Measurements from ENCODE around the gene ERBB2.
"Not testable (repeated sequence)": the region's sequence is repeated elsewhere in the genome, so short reads cannot be mapped to it uniquely, and the experiment has no call there.

Gene ERBB2

DNA sequence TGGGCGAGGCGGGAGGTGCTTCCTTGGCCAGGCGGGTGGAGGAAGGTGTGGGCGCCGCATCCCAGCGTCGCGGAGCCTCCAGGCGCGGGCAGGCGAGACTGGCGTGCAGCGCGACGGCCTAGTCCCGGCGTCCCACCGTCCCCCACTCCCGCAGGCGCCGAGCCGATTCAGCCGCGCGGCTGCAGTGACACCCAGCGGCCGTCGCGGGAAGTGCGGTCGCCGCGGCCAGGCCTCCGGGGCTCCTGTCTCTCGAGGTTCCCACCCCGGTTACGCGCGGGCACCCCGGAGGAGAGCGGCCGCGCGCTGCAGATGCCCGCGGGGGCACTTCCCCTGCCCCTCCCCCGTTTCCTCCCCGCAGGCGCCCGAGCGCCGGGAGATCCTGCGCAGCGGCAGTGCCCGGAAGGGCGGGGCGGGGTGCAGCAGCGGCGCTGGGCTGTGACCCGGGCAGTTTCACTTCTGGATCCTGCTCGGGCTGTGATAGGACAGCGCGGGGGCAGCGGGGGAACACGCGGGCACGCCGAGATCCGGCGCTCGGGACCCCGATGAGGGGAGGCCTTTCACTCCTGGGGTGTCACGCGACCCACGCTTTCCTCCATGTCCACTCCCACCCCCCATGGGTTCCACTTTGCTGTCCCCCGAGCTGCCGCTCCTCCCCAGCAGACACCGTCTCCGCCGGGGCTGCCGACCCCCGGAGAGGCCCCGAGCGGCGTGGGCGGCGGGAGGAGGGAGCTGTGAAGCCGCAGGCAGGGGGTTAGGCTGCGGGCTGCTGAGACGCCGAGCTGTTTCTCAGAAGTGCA, 54.5 kb downstream of the ERBB2 start:
- in situ Hi-C loops (cut with HindIII; ENCODE audit: low pct_unique_long_range_greater_than_20kb, low sequenced_read_pairs) = no loop called here
- TF ChIP-seq JUND (IDR thresholded peaks at IDR 0.05; ENCODE audit: low read depth) = no peak
- DNase-seq (ENCODE audit: low read depth in 1 of 2, low spot score in 1 of 2) = peak; percentile 86 to 93

DNA sequence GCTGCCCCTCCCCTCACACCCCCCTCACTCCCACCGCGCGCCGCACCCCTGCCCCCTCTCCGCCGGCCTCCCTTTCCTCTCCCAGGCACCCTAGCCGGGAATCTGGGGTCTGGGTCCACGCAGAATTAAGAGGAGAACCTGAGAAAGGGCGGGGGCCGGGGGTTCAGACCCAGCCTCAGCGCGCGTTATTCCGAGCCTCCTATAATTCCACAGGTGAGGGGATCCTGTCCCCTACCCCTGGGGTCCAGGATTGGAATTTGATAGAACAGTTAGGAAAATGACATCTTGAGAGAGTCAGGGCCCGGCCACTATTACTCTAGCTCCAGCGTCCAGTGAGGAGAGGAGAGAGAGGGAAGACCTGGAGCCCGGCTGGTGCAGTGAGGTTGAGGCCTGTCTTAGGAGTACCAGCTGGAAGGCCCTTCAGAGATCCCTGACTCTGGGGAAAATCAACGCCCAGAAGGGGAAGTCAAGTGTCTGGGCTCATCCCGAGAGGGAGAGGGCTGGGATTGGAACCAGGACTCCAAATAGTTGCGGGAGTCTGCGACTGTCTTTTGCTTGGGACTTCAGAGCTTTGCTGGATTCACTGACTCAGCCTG, 55.2 kb downstream of the ERBB2 start:
- in situ Hi-C loops (cut with HindIII; ENCODE audit: low pct_unique_long_range_greater_than_20kb, low sequenced_read_pairs) = no loop called here
- no peak for TF ChIP-seq JUND (IDR thresholded peaks at IDR 0.05; ENCODE audit: low read depth)
- no peak for DNase-seq (ENCODE audit: low read depth in 1 of 2, low spot score in 1 of 2)

DNA sequence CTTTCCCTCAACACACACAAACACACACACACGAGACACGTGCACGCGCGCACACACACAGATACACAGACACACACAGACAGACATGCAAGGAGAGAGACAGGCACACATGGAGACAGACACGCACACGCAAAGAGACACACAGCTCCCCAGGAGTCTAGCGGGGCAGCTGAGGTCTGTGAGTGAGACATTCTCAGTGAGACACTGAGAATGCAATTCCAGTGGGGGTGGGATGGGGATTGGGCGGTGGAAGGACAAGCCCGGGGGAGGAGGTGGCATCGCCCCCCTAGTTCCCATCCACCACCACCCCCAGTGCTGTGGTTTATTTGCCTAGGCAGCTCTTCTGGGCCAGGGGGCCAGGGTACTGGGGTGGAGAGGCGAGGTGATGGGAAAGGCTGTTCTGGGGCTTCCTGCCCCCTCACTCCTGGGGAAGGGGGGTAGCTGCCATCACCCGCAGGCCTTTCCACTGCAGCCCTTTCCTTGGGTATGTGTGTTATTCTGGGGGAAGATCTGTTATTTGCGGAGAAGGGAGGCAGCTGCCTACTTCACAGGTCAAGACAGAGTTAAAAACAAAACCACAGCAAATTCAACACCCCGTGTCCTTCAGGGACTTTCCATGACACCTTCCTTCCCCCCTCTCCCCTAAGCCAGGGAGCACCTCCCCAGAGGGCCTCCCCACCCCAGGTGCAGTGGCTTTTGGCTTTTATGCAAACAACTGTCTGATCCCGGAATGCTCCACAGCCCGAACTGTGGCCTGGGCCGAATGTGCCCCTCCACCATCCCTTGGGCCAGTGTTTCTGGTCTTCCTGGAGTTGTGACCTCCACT, 55.9 kb downstream of the ERBB2 start:
- in situ Hi-C loops (cut with HindIII; ENCODE audit: low pct_unique_long_range_greater_than_20kb, low sequenced_read_pairs) = no loop called here
- no peak for TF ChIP-seq JUND (IDR thresholded peaks at IDR 0.05; ENCODE audit: low read depth)
- DNase-seq (ENCODE audit: low read depth in 1 of 2, low spot score in 1 of 2) = no peak

DNA sequence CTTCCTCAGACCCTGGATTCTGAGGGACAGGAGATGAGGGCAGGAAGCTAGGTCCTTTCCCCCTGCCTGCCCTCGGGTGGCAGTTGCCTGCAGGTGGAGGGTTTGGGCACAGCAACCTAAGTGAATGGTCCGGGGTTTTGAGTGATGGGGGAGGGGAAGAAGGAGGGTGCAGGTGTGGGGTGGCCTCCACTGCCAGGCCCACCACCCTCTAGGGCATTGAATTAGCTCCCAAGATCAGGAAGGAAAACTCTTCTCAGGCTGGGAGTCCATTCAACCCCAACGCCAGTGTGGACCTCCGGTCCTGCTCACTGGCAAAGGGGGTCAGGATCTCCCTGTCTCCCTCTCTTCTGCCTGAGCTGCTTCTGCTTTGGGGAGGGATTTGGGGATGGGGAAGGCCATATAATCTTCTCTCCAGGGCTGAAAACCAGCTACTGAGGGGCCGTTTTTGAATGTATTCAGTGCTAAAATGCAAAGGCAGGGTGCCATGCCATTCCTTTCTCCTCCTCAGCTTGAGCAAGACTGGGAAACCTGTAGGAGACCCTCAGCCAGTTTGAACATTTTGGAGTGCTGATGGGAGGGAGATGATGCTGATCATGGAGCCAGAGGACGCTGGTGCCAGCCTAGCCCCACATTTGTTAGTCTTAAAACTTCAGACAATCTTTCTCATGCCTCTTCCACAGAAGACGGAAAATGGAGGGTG, 56.7 kb downstream of the ERBB2 start:
- no peak for DNase-seq (ENCODE audit: low read depth in 1 of 2, low spot score in 1 of 2)
- TF ChIP-seq JUND (IDR thresholded peaks at IDR 0.05; ENCODE audit: low read depth) = no peak
- in situ Hi-C loops (cut with HindIII; ENCODE audit: low pct_unique_long_range_greater_than_20kb, low sequenced_read_pairs) = no loop called here

DNA sequence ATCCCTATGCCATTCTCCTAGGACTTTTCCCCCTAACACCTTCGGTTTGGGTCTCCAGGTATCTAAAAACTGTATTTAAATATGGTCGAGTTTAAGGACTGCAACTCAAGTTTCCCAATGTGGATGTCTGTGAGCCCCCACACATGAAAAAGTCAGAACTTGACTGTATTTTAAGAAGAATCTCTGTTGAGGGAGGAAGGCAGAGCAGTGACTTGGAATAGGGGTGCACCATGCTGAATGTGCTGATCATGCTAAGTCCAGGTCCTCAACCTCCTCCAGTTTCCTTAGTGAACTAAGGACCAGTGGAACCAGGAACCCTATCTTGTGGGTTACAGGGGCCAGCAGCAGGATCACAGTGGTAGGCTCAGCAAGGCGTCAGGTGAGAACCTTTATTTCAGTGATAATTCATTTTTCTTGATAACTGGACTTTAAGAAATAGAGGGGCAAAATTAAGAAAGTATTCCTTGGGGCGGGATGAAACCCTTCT, 57.4 kb downstream of the ERBB2 start:
- TF ChIP-seq JUND (IDR thresholded peaks at IDR 0.05; ENCODE audit: low read depth) = no peak
- DNase-seq (ENCODE audit: low read depth in 1 of 2, low spot score in 1 of 2) = no peak
- in situ Hi-C loops (cut with HindIII; ENCODE audit: low pct_unique_long_range_greater_than_20kb, low sequenced_read_pairs) = no loop called here

DNA sequence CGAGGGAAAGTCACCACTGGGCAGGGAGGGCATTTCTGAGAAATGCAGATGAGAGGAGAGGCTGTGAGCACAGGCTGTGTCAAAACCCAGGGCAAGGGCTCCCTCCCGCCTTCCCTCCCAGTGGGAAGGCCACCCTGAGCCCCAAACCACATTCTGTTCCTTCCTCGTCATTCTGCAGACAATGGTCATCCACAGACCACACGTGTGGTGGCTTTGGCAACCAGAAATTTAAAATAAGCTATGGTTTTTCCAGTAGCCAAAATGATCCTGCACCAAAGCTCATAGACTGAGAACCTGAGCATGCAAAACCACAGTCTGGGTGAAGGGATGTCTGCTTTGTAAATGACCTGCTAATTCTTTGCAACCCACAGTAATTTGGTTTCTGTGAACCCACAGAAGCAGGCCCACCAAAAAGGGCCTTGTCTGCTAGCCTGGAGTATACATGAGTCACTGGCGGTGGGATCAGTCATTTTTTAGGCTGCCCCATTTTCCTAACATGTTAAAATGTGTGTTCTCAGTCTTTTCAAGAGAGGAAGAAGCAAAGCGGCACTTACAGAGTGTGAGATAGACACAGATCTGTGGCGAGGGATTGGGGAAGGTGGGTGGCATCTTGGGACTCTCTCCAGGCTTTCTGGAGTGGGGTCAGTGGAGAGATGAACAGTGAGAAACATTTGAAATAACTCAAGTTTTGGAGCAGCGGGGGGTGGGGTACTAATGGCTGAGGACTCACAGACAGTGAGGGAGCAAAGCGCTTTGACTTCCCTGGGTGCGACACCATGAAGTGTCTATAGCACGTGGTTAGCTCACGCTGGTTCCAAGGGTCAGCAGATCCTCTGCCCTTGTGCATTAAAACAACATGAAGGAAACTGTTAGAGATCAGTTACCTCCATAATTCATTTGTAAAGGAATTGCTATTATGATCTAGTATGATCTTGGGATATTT, 58.3 kb downstream of the ERBB2 start:
- in situ Hi-C loops (cut with HindIII; ENCODE audit: low pct_unique_long_range_greater_than_20kb, low sequenced_read_pairs) = no loop called here
- DNase-seq (ENCODE audit: low read depth in 1 of 2, low spot score in 1 of 2) = no peak
- TF ChIP-seq JUND (IDR thresholded peaks at IDR 0.05; ENCODE audit: low read depth) = no peak

DNA sequence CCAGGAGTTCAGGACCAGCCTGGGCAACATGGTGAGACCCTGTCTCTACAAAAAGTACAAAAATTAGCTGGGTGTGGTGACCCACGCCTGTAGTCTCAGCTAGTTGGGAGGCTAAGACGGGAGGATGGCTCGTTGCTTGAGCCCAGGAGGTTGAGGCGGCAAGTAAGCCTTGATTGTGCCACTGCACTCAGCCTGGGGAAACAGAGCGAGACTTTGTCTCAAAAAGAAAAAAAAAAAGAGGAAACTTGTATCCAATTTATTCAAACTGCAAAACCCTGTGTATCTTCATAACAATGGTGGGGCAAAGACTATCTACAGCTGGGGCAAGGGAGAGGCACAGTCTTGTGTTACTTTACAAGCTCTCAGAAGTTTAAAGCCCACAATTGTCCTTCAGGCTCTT, 59.3 kb downstream of the ERBB2 start:
- in situ Hi-C loops (cut with HindIII; ENCODE audit: low pct_unique_long_range_greater_than_20kb, low sequenced_read_pairs) = no loop called here
- no peak for DNase-seq (ENCODE audit: low read depth in 1 of 2, low spot score in 1 of 2)
- no peak for TF ChIP-seq JUND (IDR thresholded peaks at IDR 0.05; ENCODE audit: low read depth)

DNA sequence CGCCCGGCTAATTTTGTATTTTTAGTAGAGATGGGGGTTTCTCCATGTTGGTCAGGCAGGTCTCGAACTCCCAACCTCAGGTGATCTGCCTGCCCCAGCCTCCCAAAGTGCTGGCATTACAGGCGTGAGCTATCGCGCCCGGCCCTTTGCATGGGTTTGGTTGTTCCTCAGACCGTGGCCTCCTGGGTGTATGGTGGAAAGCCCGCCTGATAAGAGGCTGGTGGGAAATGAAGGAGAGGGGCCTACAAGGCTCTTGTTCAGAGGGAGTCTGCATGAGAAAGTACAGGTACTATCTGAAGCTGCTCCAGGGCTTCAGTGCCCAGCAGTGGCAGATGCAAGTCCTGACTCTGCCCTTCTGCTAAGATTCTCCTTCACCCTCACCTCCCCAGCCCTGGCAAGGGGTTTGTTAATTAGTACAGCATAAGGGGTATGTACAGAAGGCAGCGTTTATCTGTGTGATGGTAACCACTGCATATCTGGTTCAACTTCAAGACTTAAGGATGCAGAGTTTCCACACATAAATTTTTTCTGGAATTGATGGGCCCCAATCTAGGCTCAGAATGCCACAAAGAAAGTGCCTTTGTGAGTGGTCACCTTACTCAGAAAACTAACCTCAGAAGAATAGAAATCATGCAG, 62.1 kb downstream of the ERBB2 start:
- in situ Hi-C loops (cut with HindIII; ENCODE audit: low pct_unique_long_range_greater_than_20kb, low sequenced_read_pairs) = no loop called here
- DNase-seq (ENCODE audit: low read depth in 1 of 2, low spot score in 1 of 2) = no peak
- no peak for TF ChIP-seq JUND (IDR thresholded peaks at IDR 0.05; ENCODE audit: low read depth)

DNA sequence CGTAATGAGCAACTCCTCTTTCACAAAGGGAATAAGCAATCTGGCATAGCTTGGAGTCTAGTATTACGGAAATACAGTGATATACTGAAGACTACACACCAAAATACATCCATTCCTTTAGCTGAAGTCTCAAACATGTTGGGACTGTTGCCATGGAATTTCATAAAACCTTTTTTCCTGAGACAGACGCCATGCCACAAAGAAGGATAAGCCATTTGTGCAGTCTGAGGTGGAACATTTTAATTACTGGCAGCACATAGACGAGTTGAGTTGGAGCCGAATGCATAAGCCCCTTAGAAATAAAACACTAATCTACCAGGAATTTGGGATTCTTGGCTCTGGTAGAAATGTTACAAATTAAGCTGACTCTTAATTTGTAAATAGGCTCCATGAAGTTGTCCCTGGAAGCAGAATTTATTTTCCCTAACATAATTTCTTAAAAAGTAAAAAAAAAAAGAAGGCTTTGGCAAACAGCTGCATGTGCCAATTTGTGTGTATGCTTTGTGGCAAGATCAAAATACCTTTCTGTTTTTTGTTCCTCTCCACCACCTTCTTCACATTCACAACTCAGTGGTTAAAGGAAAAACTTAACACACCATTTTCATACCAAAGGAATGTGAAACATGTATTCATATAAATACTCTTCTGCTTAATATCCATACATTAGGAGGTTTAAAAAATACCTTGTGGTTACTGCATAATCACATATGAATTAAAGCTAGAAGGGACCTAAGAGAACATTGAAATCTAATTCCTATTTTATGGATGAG, 63.4 kb downstream of the ERBB2 start:
- TF ChIP-seq JUND (IDR thresholded peaks at IDR 0.05; ENCODE audit: low read depth) = no peak
- in situ Hi-C loops (cut with HindIII; ENCODE audit: low pct_unique_long_range_greater_than_20kb, low sequenced_read_pairs) = no loop called here

DNA sequence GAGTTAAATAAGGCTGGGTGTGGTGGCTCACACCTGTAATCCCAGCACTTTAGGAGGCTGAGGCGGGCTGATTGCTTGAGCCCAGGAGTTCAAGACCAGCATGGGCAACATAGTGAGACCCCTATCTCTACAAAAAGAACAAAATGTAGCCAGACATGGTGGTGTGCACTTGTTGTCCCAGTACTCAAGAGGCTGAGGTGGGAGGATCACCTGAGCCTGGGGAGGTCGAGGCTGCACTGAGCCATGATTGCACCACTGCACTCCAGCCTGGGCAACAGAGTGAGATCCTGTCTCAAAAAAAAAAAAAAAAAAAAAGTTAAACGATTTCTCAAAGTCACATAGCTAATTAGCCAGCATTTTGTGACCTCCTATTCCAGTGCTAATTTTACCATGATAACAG, 64.3 kb downstream of the ERBB2 start:
- DNase-seq (ENCODE audit: low read depth in 1 of 2, low spot score in 1 of 2); in situ Hi-C loops (cut with HindIII; ENCODE audit: low pct_unique_long_range_greater_than_20kb, low sequenced_read_pairs): not testable (repeated sequence)

More for the DNA sequence above, 63.4 kb downstream of the ERBB2 start:
- no peak for DNase-seq (ENCODE audit: low read depth in 1 of 2, low spot score in 1 of 2)
